Bronchial epithelial cell (primary cell): Measurements from ENCODE around the gene ENSA. TPM values are rescaled to one million over a fixed set of nuclear protein-coding genes. Genes with fewer than 3 reads are reported as not detected.

Source experiments
- DNase-seq: peaks from one replicate; pipeline ENCODE4 v3.0.0-alpha.2; 2010; ENCODE audit warnings: low read depth
- FAIRE-seq: peaks from 2 replicates; lab custom pipeline; 2011; peaks lifted over from hg19 to GRCh38; lab: Jason Lieb, UNC
- H3K27me3 ChIP-seq: 2 replicates; pipeline ENCODE4 v1.5.1; 2011; ENCODE audit warnings: low read length; ENCODE audit not compliant: control insufficient read depth, insufficient read depth
- H3K36me3 ChIP-seq: 2 replicates; pipeline ENCODE4 v1.5.1; 2011; ENCODE audit warnings: low read length; ENCODE audit not compliant: control insufficient read depth, insufficient read depth
- H3K4me3 ChIP-seq: 2 replicates; pipeline ENCODE4 v1.5.1; 2011; ENCODE audit warnings: mild to moderate bottlenecking, low read depth, low read length, control low read depth
- total RNA-seq: library from RNA; depleted of rRNA; stranded (reverse); fragments of >200 nt; gene quantifications from 2 replicates; pipeline ENCODE4 v1.2.1, GENCODE V29; 2014
- TF ChIP-seq, protein P1 (sequence below): IDR thresholded peaks from 2 replicates; pipeline ENCODE4 v1.5.1; 2011; ENCODE audit warnings: mild to moderate bottlenecking, moderate library complexity, low read length, control low read depth, inconsistent platforms; ENCODE audit not compliant: insufficient read depth, severe bottlenecking

The ENSA gene
- total RNA-seq, 1 donor from 2014 or later: 123 TPM

- Histone ChIP-seq H3K36me3 (peaks cover 20% of the 10 kb centered on the region), H3K27me3 (no peaks in the 10 kb centered on the region), H3K4me3 (peak overlapping the region; percentile 99)
- TF ChIP-seq, protein P1, sequence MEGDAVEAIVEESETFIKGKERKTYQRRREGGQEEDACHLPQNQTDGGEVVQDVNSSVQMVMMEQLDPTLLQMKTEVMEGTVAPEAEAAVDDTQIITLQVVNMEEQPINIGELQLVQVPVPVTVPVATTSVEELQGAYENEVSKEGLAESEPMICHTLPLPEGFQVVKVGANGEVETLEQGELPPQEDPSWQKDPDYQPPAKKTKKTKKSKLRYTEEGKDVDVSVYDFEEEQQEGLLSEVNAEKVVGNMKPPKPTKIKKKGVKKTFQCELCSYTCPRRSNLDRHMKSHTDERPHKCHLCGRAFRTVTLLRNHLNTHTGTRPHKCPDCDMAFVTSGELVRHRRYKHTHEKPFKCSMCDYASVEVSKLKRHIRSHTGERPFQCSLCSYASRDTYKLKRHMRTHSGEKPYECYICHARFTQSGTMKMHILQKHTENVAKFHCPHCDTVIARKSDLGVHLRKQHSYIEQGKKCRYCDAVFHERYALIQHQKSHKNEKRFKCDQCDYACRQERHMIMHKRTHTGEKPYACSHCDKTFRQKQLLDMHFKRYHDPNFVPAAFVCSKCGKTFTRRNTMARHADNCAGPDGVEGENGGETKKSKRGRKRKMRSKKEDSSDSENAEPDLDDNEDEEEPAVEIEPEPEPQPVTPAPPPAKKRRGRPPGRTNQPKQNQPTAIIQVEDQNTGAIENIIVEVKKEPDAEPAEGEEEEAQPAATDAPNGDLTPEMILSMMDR: no peak
- FAIRE-seq (no peak), DNase-seq (peak; percentile 76)
Measured at GRCh38 chr1:150578272-150579109, 50.9 kb downstream of the ENSA start.

DNA sequence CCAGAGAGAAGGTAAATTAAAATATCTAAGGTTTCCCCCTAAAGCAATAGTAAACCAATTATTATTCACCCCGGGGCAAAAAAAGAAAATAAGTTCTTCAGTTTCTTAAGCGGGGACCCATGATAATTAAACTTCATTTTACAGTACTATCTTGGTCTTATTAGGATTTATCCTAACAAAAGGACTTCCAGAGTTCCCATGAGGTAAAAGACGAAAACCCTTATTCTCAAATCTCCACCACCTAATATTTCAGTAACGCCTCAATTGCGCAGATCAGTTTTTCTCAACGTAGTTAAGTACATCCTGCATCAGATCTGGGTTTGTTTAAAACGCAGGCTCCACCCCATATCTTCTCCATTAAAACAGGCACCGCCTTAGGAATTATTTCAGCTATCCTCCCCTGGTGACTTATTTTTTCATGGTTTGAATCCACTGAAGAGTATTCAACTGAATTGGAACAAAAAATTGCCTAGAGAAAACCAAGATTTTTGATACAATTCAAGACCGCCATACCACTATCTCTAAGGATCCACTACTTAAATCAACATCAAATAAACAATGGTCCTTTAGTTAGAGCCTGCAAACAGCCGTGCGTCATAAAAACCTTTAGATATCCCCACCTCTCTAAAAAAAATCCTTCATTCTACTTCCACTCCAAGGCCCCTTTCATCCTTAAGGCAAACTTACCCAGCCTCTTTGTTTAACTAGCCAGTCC, 51.7 kb downstream of the ENSA start:
- peak; percentile 17 for DNase-seq
- TF ChIP-seq, protein P1: no peak
- FAIRE-seq: no peak
- H3K27me3 ChIP-seq: no peaks in the 10 kb centered on the region
- H3K4me3 ChIP-seq: peak overlapping the region; percentile 99
- H3K36me3 ChIP-seq: peaks cover 21% of the 10 kb centered on the region

GRCh38 chr1:150576794-150577556, 52.4 kb downstream of the ENSA start:
- TF ChIP-seq, protein P1: no peak
- peaks cover 21% of the 10 kb centered on the region for H3K36me3 ChIP-seq
- peak overlapping the region; percentile 99 for H3K4me3 ChIP-seq
- FAIRE-seq (no peak), DNase-seq (peak; percentile 24)
- H3K27me3 ChIP-seq: no peaks in the 10 kb centered on the region

DNA sequence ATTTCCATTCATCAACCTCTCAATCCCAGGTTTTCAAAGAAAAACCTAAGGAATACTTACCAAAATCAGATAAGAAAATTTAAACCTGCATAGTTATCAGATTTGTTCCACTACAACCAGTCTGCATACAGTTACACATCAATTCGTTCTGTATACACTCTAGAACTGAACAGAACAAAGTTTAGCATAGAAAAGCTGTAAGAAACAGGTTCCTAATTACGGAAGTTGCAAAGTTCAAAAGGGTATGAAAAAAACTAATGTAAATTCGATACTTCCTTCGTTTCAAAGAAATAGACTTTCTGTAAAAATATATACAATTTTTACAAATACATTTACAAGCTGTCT, 53.1 kb downstream of the ENSA start:
- no peak for DNase-seq
- H3K27me3 ChIP-seq: no peaks in the 10 kb centered on the region
- H3K36me3 ChIP-seq: peaks cover 21% of the 10 kb centered on the region
- no peak for FAIRE-seq
- H3K4me3 ChIP-seq: peak overlapping the region; percentile 99
- TF ChIP-seq, protein P1: no peak

DNA sequence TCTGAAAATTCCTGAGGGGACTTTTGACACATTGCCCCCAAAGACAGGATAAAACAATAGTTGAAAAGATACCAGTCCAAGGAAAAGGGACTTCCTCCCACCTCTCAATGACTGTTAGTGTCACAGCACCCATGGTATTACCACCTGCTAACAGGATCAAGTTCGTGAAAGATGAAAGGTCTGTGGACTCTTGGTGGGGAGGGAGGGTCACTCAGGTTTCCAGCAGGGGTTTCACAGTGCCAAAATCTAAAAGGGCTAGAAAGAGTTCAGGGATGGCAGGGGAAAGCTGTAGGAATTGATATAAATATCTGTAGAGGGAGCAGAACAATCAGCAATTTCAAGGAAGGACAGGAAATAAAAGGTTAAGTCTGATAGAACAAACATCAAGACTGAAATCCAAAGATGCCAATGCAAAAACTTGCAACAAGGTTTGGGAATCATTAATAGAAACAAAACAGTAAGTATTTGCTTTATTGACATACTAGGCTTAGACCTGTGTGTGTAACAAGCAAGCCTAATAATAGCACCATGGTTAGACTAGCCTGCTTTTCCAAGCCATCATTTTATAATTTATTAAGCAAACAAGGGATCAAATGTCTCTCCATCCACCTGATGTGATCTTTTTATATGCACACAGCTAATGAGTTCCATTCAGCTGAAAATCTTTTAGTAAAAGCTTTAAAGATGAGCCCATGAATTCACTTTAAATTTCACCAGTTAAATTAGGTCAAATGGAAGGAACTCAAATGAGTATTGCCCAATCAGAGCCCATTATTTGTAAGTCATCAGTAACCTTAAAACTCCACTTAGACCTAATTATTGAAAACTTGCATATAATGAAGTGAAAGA, 53.7 kb downstream of the ENSA start:
- DNase-seq: peak; percentile 15

More for the DNA sequence above, 53.7 kb downstream of the ENSA start:
- TF ChIP-seq, protein P1: no peak
- H3K4me3 ChIP-seq: peak overlapping the region; percentile 99
- no peak for FAIRE-seq
- no peaks in the 10 kb centered on the region for H3K27me3 ChIP-seq
- peaks cover 21% of the 10 kb centered on the region for H3K36me3 ChIP-seq
